A673 (cell line): Measurements from ENCODE around the gene GABRB2. TPM values are rescaled to one million over a fixed set of nuclear protein-coding genes. Genes with fewer than 3 reads are reported as not detected.

Experiments
- BruUV-seq: library from RNA; stranded (reverse); fragments of 400-500 nt; replicated peaks from 2 replicates; lab custom pipeline; 2021; lab: Mats Ljungman, UMichigan
- CTCF ChIA-PET: fragments of 300-600 bp; sonication (Branson Sonifier 250); formaldehyde crosslinking; loops from one replicate; lab custom pipeline; 2022; ENCODE audit warnings: antibody characterized with exemption; lab: Charles Lee
- POLR2A ChIA-PET: fragments of 300-600 bp; sonication (Branson Sonifier 250); formaldehyde crosslinking; loops from one replicate; lab custom pipeline; 2022; ENCODE audit warnings: antibody characterized with exemption; ENCODE audit not compliant: low non-redundant PET; lab: Charles Lee
- DNase-seq: peaks from one replicate; pipeline ENCODE4 v3.0.0-alpha.2; 2015; ENCODE audit warnings: low spot score
- H3K27ac ChIP-seq: fragments of 200-600 bp; sonication (generic); 2 replicates; pipeline ENCODE4 v1.5.1; 2016; ENCODE audit warnings: mixed run types, low read depth, mild to moderate bottlenecking, mixed read lengths, antibody characterized with exemption, low read length; ENCODE audit not compliant: poor library complexity, severe bottlenecking
- H3K27me3 ChIP-seq: fragments of 200-600 bp; sonication (generic); replicated peaks from 2 replicates; pipeline ENCODE4 v1.6.1; 2017; ENCODE audit warnings: mixed run types, low read depth, mild to moderate bottlenecking, mixed read lengths, antibody characterized with exemption, low read length; ENCODE audit not compliant: insufficient read depth, poor library complexity
- H3K36me3 ChIP-seq: fragments of 200-600 bp; sonication (generic); 2 replicates; pipeline ENCODE4 v1.6.1; 2016; ENCODE audit warnings: mixed run types, mild to moderate bottlenecking, mixed read lengths, antibody characterized with exemption, low read length; ENCODE audit not compliant: insufficient read depth, poor library complexity, severe bottlenecking
- H3K4me1 ChIP-seq: fragments of 200-600 bp; sonication (generic); 2 replicates; pipeline ENCODE4 v1.6.1; 2017; ENCODE audit warnings: mixed run types, mild to moderate bottlenecking, mixed read lengths, antibody characterized with exemption, low read length; ENCODE audit not compliant: insufficient read depth, poor library complexity, severe bottlenecking
- H3K4me3 ChIP-seq: fragments of 200-600 bp; sonication (generic); 2 replicates; pipeline ENCODE4 v1.5.1; 2016; ENCODE audit warnings: low read depth, mixed run types, mild to moderate bottlenecking, mixed read lengths, low read length; ENCODE audit not compliant: poor library complexity, severe bottlenecking
- H3K9me3 ChIP-seq: fragments of 200-600 bp; sonication (generic); 2 replicates; pipeline ENCODE4 v1.6.1; 2016; ENCODE audit warnings: mixed run types, low read depth, mild to moderate bottlenecking, mixed read lengths, antibody characterized with exemption, low read length; ENCODE audit not compliant: poor library complexity, severe bottlenecking
- EZH2 ChIP-seq: fragments of 200-600 bp; sonication (generic); IDR thresholded peaks from 2 replicates; pipeline ENCODE4 v1.6.1; 2017; ENCODE audit warnings: borderline replicate concordance, low read depth, mild to moderate bottlenecking, mixed read lengths, antibody characterized with exemption, low read length; ENCODE audit not compliant: poor library complexity, severe bottlenecking
- intact Hi-C: fragments of 100-400 bp; cut with micrococcal nuclease; formaldehyde crosslinking; loops from one replicate; pipeline ENCODE4 v1.10.0; 2022; ENCODE audit not compliant: unreplicated experiment
- total RNA-seq: library from RNA; stranded (reverse); gene quantifications from 2 replicates; pipeline ENCODE4 v1.2.3, GENCODE V29; 2021
- TF ChIP-seq, protein P1 (sequence below): fragments of 300-800, 200-600 bp; sonication (generic); conservative IDR thresholded peaks from 2 replicates; pipeline ENCODE4 v1.5.1; 2017; ENCODE audit warnings: low read depth, mild to moderate bottlenecking, antibody characterized with exemption, low read length, moderate library complexity, mixed read lengths

The GABRB2 gene
- total RNA-seq, 1 experiment from 2014 or later: not detected

DNA sequence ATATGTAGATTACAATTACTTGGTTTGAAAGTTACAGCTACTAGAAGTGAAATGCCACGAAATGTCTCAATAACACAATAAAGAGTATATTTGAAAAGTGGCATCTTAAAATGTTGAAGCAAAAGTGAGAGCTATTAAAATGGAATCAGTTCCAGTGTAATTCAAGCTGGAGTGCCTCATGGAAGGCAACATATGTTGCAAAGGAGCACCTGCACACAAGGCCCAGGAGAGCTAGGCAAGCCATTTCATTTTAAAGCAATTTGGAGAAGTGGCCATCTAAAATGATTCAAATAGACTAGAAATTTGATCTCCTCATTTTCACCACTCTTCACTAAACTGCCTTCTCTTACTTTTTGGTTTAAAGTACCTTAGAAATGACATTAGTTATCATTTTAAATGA lies 167.8 kb downstream of the GABRB2 start:
- DNase-seq: no peak
- POLR2A ChIA-PET: no interaction called here
- Histone ChIP-seq H3K4me3 (no peak overlapping the region), H3K9me3 (no peaks in the 10 kb centered on the region), H3K27me3 (no peaks in the 10 kb centered on the region), H3K36me3 (no peaks in the 10 kb centered on the region), H3K4me1 (no peaks in the 10 kb centered on the region), H3K27ac (no peak overlapping the region)
- TF ChIP-seq EZH2: no peak
- TF ChIP-seq, protein P1, sequence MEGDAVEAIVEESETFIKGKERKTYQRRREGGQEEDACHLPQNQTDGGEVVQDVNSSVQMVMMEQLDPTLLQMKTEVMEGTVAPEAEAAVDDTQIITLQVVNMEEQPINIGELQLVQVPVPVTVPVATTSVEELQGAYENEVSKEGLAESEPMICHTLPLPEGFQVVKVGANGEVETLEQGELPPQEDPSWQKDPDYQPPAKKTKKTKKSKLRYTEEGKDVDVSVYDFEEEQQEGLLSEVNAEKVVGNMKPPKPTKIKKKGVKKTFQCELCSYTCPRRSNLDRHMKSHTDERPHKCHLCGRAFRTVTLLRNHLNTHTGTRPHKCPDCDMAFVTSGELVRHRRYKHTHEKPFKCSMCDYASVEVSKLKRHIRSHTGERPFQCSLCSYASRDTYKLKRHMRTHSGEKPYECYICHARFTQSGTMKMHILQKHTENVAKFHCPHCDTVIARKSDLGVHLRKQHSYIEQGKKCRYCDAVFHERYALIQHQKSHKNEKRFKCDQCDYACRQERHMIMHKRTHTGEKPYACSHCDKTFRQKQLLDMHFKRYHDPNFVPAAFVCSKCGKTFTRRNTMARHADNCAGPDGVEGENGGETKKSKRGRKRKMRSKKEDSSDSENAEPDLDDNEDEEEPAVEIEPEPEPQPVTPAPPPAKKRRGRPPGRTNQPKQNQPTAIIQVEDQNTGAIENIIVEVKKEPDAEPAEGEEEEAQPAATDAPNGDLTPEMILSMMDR: no peak
- CTCF ChIA-PET: no interaction called here
- BruUV-seq: no TSS peak
- intact Hi-C loops: no loop called here

DNA sequence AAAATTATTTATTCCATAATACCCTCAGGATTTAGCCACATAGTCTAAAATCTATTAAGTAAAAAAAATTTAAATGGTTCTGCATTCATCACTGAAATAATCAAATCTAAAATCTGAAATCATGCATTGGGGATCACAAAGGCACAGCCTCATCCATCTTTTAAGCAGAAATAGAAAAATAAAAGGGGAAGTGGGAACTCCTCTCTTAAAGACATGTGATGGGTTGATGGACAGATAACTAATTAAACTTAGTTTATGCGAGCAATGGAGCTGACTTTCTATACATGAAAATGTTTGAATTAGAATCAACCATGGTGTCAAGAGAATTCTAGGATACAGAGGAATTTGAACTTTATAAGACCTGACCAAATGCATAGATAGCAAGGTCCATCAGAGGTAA lies 170.5 kb downstream of the GABRB2 start:
- H3K4me3 ChIP-seq: no peak overlapping the region
- intact Hi-C loops: no loop called here
- no peak for TF ChIP-seq EZH2
- TF ChIP-seq, protein P1: no peak
- CTCF ChIA-PET: no interaction called here
- no peak overlapping the region for H3K27ac ChIP-seq
- no peaks in the 10 kb centered on the region for H3K36me3 ChIP-seq
- no peaks in the 10 kb centered on the region for H3K27me3 ChIP-seq
- POLR2A ChIA-PET: no interaction called here
- DNase-seq: no peak
- no peaks in the 10 kb centered on the region for H3K4me1 ChIP-seq
- BruUV-seq: no TSS peak
- no peaks in the 10 kb centered on the region for H3K9me3 ChIP-seq

DNA sequence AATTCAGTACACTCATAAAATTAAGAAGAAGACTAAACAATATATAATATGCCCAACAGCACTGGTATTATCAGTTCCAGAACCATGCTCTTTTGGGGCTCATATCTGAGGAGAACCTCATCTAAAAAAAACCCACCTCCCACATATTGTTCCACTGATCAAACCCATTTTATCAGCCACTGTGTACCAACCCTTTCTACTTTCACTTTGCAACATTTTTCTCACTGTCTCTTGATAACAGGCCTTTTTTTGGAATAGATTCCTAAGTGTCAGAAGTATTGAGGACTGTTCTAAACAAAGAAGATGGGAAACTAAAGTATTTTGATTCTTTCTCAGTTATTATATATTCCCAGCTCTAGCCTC lies 173.2 kb downstream of the GABRB2 start:
- no peak for DNase-seq
- intact Hi-C loops: no loop called here
- H3K9me3 ChIP-seq: no peaks in the 10 kb centered on the region
- H3K4me1 ChIP-seq: no peaks in the 10 kb centered on the region
- ChIA-PET POLR2A (no interaction called here), CTCF (no interaction called here)
- no peak overlapping the region for H3K4me3 ChIP-seq
- no TSS peak for BruUV-seq
- no peaks in the 10 kb centered on the region for H3K27me3 ChIP-seq
- TF ChIP-seq, protein P1: no peak
- TF ChIP-seq EZH2: no peak
- no peak overlapping the region for H3K27ac ChIP-seq
- no peaks in the 10 kb centered on the region for H3K36me3 ChIP-seq
